Right lobe of liver (tissue), 4 donors: ENCODE results near the gene PRKCZ.

Source experiments
- CTCF ChIP-seq, 4 donors: fragments of 200-600 bp in 3 of 4; fragments of 450-650 bp in 1 of 4; IDR thresholded peaks; one replicate each; pipeline versions ENCODE4 v1.5.1 to v1.8.0; 2016 to 2022; ENCODE audit warnings: antibody characterized with exemption in 4 of 4, mild to moderate bottlenecking in 2 of 4
- POLR2A ChIP-seq: fragments of 450-650 bp; IDR thresholded peaks from one replicate; pipeline ENCODE4 v1.6.1; 2017; ENCODE audit warnings: antibody characterized with exemption, mild to moderate bottlenecking
- donor health status: DM: no; HTN: no; CAD: no.
- donor health status: DM: no; HTN: no; CAD: no.
- donor health status: DM: no; HTN: yes; CAD: no.

GRCh38 chr1:2133879-2134215, 83.6 kb downstream of the PRKCZ start:
- no peak for TF ChIP-seq POLR2A
- no peak for TF ChIP-seq CTCF (IDR thresholded peaks at IDR 0.05)
